ENCODE measurements around the gene MID1. TPM values are rescaled to one million over a fixed set of nuclear protein-coding genes. Genes with fewer than 3 reads are reported as not detected.
A peak's percentile ranks its signal among the peaks of the same experiment; 100 is the strongest.

Gene MID1, protein sequence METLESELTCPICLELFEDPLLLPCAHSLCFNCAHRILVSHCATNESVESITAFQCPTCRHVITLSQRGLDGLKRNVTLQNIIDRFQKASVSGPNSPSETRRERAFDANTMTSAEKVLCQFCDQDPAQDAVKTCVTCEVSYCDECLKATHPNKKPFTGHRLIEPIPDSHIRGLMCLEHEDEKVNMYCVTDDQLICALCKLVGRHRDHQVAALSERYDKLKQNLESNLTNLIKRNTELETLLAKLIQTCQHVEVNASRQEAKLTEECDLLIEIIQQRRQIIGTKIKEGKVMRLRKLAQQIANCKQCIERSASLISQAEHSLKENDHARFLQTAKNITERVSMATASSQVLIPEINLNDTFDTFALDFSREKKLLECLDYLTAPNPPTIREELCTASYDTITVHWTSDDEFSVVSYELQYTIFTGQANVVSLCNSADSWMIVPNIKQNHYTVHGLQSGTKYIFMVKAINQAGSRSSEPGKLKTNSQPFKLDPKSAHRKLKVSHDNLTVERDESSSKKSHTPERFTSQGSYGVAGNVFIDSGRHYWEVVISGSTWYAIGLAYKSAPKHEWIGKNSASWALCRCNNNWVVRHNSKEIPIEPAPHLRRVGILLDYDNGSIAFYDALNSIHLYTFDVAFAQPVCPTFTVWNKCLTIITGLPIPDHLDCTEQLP
- total RNA-seq = 10 to 100 TPM; 20.1 to 39.9 (median 23.1) TPM
- polyA plus RNA-seq = 4.1 TPM
- long read RNA-seq, donor 1, full-length matches to known transcripts = 19 of 43 reads
- long read RNA-seq, donor 1, partial matches to known transcripts = 14 of 43 reads
- long read RNA-seq, donor 1, other reads (novel, unspliced or antisense) = 10 of 43 reads
- long read RNA-seq, donor 2, full-length matches to known transcripts = 5 of 14 reads
- long read RNA-seq, donor 2, partial matches to known transcripts = 7 of 14 reads
- long read RNA-seq, donor 2, other reads (novel, unspliced or antisense) = 2 of 14 reads
- long read RNA-seq, donor 3, full-length matches to known transcripts = 53 of 122 reads
- long read RNA-seq, donor 3, partial matches to known transcripts = 45 of 122 reads
- long read RNA-seq, donor 3, other reads (novel, unspliced or antisense) = 24 of 122 reads
- long read RNA-seq, donor 4, full-length matches to known transcripts = 3 of 6 reads
- long read RNA-seq, donor 4, partial matches to known transcripts = 1 of 6 reads
- long read RNA-seq, donor 4, other reads (novel, unspliced or antisense) = 2 of 6 reads

DNA sequence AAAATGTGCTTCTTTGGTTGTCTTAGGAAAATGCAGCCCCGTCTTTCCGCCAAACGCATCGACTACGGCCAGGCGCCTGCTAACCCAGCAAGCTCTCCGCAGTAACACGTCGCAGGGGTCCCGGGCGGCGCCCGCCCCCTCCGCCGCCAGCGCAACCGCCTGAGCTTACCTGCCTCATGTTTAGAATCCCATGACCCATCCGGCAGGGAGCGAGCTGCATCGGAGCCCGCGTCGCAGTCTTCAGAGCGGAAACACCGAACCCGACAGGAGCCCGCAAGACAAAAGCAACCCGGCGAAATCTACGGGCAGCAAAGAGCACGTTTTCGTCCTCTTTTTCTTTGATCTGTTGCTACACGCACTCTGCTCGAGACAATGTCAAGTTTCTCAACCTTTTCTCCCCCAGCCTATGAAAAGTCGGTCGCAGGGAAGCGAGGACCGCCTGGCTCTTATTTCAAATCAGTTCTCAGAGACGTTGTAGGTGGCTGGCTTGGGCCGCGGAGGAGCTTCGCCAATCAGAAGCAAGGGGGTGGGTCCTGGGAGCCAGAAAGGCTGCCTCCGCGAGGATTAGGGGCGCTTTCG is at the start of gene MID1:
MID1 (minus strand) TSS at position 465 of the 579 bp plus-strand sequence. CDS start 53,038 bp downstream, outside the sequence.
- intact Hi-C loops (cut with DNase I) = no loop called here
- no peaks in the 10 kb centered on the region for H3K27me3 ChIP-seq (ENCODE audit: control insufficient read depth, insufficient read depth)
- H3K9me3 ChIP-seq (ENCODE audit: control insufficient read depth, low read length) = no peaks in the 10 kb centered on the region
- peak within 1 kb of the TSS; percentile 9 for H3K27ac ChIP-seq (ENCODE audit: low read length)
- ATAC-seq (peak; percentile 93 to 96), DNase-seq (peak; percentile 75 to 89 (median 85))
- H3K4me1 ChIP-seq (ENCODE audit: control insufficient read depth, insufficient read depth, low read length) = peaks cover 1% of the 10 kb centered on the region
- whole genome bisulfite sequencing = 0% methylated on average over 46 of the region's 46 CpGs
- peak within 1 kb of the TSS; percentile 86 for H3K4me3 ChIP-seq (ENCODE audit: low read length)

DNA sequence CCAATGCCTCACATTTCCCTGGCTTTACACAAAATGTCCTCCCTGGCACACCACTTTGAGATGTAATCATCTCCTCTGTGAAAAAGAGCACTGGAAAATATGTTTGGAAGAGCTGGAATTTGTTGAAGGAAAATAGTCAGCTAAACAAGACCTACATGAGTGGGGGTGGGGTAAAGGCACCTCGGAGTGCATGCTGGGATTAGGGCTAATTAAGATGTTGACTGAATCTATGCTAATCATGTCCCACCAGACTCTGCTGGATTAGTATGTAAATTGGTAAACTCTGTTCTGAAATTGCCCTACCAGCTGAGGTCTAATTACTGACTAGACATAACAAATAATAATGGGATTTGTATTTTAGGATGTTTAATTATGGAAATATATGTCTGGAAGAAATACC is 46.8 kb upstream of the MID1 start:
- H3K4me3 ChIP-seq (ENCODE audit: low read length) = no peak overlapping the region
- ATAC-seq = no peak
- intact Hi-C loops (cut with DNase I) = no loop called here
- H3K9me3 ChIP-seq (ENCODE audit: control insufficient read depth, low read length) = no peaks in the 10 kb centered on the region
- no peak for DNase-seq
- no peaks in the 10 kb centered on the region for H3K27me3 ChIP-seq (ENCODE audit: control insufficient read depth, insufficient read depth)
- H3K27ac ChIP-seq (ENCODE audit: low read length) = no peak overlapping the region
- H3K4me1 ChIP-seq (ENCODE audit: control insufficient read depth, insufficient read depth, low read length) = no peaks in the 10 kb centered on the region
- 75% methylated on average over 1 of the region's 1 CpG for WGBS

DNA sequence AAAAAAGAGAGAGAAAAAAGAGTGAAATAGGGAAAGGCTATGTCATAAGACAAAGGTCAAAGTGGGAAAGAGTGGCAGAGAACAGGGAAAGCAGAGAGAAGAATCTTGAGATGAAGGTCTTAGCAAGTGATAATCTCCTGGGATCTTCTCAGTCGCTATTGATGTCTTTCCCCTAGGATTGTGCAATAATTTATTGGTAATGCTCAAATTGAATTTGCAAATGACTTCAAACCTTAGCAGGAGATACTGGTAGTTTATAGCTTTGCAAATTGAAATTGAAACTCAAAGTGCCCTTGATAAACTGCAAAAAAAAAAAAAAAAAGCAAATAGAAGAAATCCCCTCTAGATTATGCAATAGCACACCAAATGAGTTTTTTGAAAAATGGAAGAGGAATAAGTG is 45.7 kb upstream of the MID1 start:
- H3K4me3 ChIP-seq (ENCODE audit: low read length) = no peak overlapping the region
- no peaks in the 10 kb centered on the region for H3K4me1 ChIP-seq (ENCODE audit: control insufficient read depth, insufficient read depth, low read length)
- WGBS = 56% methylated on average over 1 of the region's 1 CpG
- ATAC-seq (no peak), DNase-seq (no peak)
- intact Hi-C loops (cut with DNase I) = no loop called here
- no peaks in the 10 kb centered on the region for H3K27me3 ChIP-seq (ENCODE audit: control insufficient read depth, insufficient read depth)
- no peak overlapping the region for H3K27ac ChIP-seq (ENCODE audit: low read length)
- H3K9me3 ChIP-seq (ENCODE audit: control insufficient read depth, low read length) = no peaks in the 10 kb centered on the region

DNA sequence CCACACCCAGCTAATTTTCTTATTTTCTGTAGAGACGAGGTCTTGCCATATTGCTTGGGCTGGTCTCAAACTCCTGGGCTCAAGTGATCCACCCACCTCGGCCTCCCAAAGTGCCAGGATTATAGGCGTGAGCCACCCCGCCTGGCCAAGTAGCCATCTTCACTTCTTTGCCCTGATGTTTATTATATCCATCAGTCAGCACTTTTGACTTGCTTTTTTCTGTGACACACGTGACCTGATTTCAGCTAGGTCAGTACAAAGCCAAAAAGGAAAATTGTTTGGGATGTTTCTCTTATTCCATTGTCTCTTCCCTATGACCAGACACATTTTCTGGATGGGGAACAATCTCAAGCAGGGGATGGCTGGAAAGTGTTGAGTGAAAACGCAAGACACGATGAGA is 45.3 kb upstream of the MID1 start:
- no peaks in the 10 kb centered on the region for H3K27me3 ChIP-seq (ENCODE audit: control insufficient read depth, insufficient read depth)
- WGBS = 95% methylated on average over 7 of the region's 7 CpGs
- H3K27ac ChIP-seq (ENCODE audit: low read length) = no peak overlapping the region
- intact Hi-C loops (cut with DNase I) = no loop called here
- DNase-seq = no peak
- no peaks in the 10 kb centered on the region for H3K4me1 ChIP-seq (ENCODE audit: control insufficient read depth, insufficient read depth, low read length)
- no peaks in the 10 kb centered on the region for H3K9me3 ChIP-seq (ENCODE audit: control insufficient read depth, low read length)
- no peak for ATAC-seq
- no peak overlapping the region for H3K4me3 ChIP-seq (ENCODE audit: low read length)

DNA sequence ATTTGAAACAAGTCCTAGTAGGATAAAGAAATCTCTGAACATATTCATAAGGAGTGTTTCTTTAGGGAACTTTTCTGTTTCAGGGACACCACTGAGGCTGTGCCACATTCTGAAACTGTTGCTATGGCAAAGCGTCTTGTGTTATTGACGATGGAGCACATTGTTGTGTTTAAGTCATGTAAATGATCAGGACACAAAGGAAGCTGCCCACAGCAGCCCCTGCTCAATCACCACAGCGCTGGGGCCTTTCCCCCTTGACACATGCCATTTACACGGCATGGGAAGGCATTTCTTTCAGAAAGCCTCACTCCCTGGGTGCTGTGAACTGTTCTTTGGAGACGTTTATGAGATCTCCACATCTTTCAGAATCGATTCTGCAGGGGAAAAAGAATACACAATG is 39.8 kb upstream of the MID1 start:
- H3K9me3 ChIP-seq (ENCODE audit: control insufficient read depth, low read length) = no peaks in the 10 kb centered on the region
- no peak overlapping the region for H3K4me3 ChIP-seq (ENCODE audit: low read length)
- intact Hi-C loops (cut with DNase I) = no loop called here
- no peak for ATAC-seq
- H3K27me3 ChIP-seq (ENCODE audit: control insufficient read depth, insufficient read depth) = no peaks in the 10 kb centered on the region
- no peak overlapping the region for H3K27ac ChIP-seq (ENCODE audit: low read length)
- no peak for DNase-seq
- 58% methylated on average over 6 of the region's 6 CpGs for WGBS
- H3K4me1 ChIP-seq (ENCODE audit: control insufficient read depth, insufficient read depth, low read length) = no peaks in the 10 kb centered on the region

DNA sequence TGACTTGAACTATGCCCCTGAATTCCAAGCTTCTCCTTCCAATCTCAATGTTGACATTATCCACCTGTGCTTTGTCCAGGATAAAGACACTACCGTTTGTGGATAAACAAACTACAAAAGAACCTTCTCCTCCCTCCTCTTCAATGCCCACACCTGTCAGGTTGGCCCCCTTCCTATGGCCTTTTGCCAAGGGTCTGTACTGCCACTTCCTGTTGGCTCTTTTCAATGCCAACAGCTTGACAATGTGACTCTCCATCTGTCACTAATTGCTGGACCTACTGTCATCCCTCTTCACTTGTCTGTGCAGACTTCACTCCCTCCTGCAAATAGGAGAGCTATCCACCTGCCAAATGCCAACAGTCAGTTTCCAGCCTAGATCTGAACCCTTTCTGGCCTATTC is 35.8 kb upstream of the MID1 start:
- intact Hi-C loops (cut with DNase I) = no loop called here
- no peak for DNase-seq
- H3K27ac ChIP-seq (ENCODE audit: low read length) = no peak overlapping the region
- no peaks in the 10 kb centered on the region for H3K4me1 ChIP-seq (ENCODE audit: control insufficient read depth, insufficient read depth, low read length)
- no peak for ATAC-seq
- H3K9me3 ChIP-seq (ENCODE audit: control insufficient read depth, low read length) = no peaks in the 10 kb centered on the region
- H3K27me3 ChIP-seq (ENCODE audit: control insufficient read depth, insufficient read depth) = no peaks in the 10 kb centered on the region
- WGBS = 38% methylated on average over 1 of the region's 1 CpG
- H3K4me3 ChIP-seq (ENCODE audit: low read length) = no peak overlapping the region

DNA sequence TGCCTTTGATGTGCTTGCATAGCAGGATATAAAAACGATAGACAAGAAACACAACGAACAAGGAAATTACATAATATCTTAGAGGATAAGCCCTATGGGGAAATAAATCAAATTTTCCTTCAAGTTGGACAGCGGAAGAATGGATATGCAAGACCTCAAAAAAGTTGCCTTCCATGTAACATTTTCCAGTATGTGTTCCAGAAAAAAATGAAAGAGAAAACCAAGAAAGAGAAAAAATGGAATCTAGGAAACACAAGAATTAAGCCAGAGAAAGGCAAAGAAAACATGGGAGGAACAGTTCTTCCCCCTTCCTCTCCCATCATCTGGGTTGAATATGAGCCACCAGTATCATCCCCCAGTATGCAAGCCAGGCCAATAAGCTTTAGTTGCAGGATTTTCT is 34.6 kb upstream of the MID1 start:
- no peak overlapping the region for H3K4me3 ChIP-seq (ENCODE audit: low read length)
- ATAC-seq (no peak), DNase-seq (no peak)
- WGBS = 48% methylated on average over 3 of the region's 3 CpGs
- intact Hi-C loops (cut with DNase I) = no loop called here
- H3K9me3 ChIP-seq (ENCODE audit: control insufficient read depth, low read length) = no peaks in the 10 kb centered on the region
- H3K27ac ChIP-seq (ENCODE audit: low read length) = no peak overlapping the region
- no peaks in the 10 kb centered on the region for H3K4me1 ChIP-seq (ENCODE audit: control insufficient read depth, insufficient read depth, low read length)
- H3K27me3 ChIP-seq (ENCODE audit: control insufficient read depth, insufficient read depth) = no peaks in the 10 kb centered on the region

DNA sequence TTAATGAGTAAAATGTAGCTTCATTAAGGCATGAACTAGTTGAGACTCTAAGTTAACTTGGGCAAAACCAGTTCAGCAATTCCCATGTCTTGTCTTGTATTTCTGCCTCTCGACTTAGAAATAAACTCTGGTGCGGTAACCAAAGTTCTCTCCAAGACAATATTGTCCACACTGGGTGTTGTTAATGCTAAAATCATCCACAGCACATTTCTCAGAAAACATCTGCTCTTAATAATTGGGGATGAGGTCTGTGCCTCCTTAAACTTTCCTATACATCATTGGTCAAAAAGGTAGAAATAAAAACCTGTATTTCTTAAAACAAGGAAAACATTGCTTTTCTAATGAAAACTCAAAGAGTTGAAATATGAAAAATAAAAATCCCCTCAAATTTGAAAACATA is 32.9 kb upstream of the MID1 start:
- no peak for DNase-seq
- WGBS = 91% methylated on average over 2 of the region's 2 CpGs
- intact Hi-C loops (cut with DNase I) = no loop called here
- Histone ChIP-seq H3K4me3 (ENCODE audit: low read length) (no peak overlapping the region), H3K27me3 (ENCODE audit: control insufficient read depth, insufficient read depth) (no peaks in the 10 kb centered on the region), H3K27ac (ENCODE audit: low read length) (no peak overlapping the region), H3K4me1 (ENCODE audit: control insufficient read depth, insufficient read depth, low read length) (no peaks in the 10 kb centered on the region), H3K9me3 (ENCODE audit: control insufficient read depth, low read length) (no peaks in the 10 kb centered on the region)
- no peak for ATAC-seq

DNA sequence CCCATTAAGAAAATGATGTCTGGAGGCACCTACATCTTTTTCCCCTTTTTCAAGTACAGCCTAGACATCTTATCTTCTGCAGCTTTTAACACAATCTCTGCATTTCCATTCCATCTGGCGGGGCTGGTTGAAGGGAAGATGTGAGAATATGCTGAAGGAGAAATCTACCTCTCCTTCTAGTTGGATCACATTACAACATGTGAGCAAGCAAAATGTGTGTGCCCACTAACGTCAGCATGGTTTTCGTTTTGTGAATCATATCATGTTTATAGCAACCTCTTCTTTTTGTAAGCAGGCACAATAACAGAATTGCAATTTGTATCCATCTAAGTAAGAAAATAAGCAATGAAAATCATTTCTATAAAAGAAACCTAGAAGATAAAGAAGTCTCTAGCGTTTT is 28.9 kb upstream of the MID1 start:
- no peaks in the 10 kb centered on the region for H3K27me3 ChIP-seq (ENCODE audit: control insufficient read depth, insufficient read depth)
- H3K9me3 ChIP-seq (ENCODE audit: control insufficient read depth, low read length) = no peaks in the 10 kb centered on the region
- H3K4me1 ChIP-seq (ENCODE audit: control insufficient read depth, insufficient read depth, low read length) = no peaks in the 10 kb centered on the region
- no peak for DNase-seq
- intact Hi-C loops (cut with DNase I) = no loop called here
- WGBS = 65% methylated on average over 4 of the region's 4 CpGs
- H3K27ac ChIP-seq (ENCODE audit: low read length) = no peak overlapping the region
- no peak overlapping the region for H3K4me3 ChIP-seq (ENCODE audit: low read length)
- no peak for ATAC-seq

DNA sequence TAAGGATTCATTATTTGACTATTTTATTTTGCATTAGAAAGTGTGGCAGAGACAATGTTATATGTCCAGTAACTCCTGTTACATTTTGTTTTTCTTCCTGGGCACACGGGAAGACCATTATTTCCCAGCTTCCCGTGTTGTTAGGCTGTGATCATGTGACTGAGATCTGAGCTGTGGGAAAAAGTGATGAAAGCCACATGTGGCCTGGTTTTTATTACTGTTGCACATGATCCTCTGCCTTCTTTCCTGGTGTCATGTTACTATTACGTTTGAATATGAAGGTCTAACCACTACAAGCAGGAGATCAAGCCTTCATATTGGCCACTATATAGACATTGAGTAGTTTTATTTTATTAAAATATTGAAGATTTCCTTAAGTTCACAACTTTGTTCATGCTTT is 28.2 kb upstream of the MID1 start:
- DNase-seq (no peak), ATAC-seq (no peak)
- no peaks in the 10 kb centered on the region for H3K4me1 ChIP-seq (ENCODE audit: control insufficient read depth, insufficient read depth, low read length)
- no peaks in the 10 kb centered on the region for H3K27me3 ChIP-seq (ENCODE audit: control insufficient read depth, insufficient read depth)
- H3K27ac ChIP-seq (ENCODE audit: low read length) = no peak overlapping the region
- 14% methylated on average over 3 of the region's 3 CpGs for WGBS
- H3K9me3 ChIP-seq (ENCODE audit: control insufficient read depth, low read length) = no peaks in the 10 kb centered on the region
- no peak overlapping the region for H3K4me3 ChIP-seq (ENCODE audit: low read length)
- intact Hi-C loops (cut with DNase I) = no loop called here
